HG03521 (cell line): ENCODE data around the gene LCE2C.

Experiments
- ATAC-seq: cut with Tn5 transposase; IDR thresholded peaks from one replicate; pipeline ENCODE4 v1.9.1; 2021; ENCODE audit warnings: mild to moderate bottlenecking, moderate library complexity; ENCODE audit not compliant: unreplicated experiment

The LCE2C gene

GRCh38 chr1:152718238-152718637 lies 43.2 kb downstream of the LCE2C start:
- ATAC-seq = no peak

- ATAC-seq = no peak
These were observed 50.2 kb downstream of the LCE2C start for GRCh38 chr1:152725261-152725660.
